MCF 10A (cell line): ENCODE results near the gene ZNF428. TPM values are rescaled to one million over a fixed set of nuclear protein-coding genes. Genes with fewer than 3 reads are reported as not detected.
A peak's percentile ranks its signal among the peaks of the same experiment; 100 is the strongest.

ENCODE experiments used
- BruUV-seq: library from RNA; stranded (reverse); fragments of 400-500 nt; replicated peaks from 2 replicates; lab custom pipeline; 2021; lab: Mats Ljungman, UMichigan
- CTCF ChIA-PET: fragments of 300-600 bp; sonication (Branson Sonifier 250); formaldehyde crosslinking; extraction: SDS; loops from one replicate; lab custom pipeline; 2021; ENCODE audit warnings: antibody characterized with exemption, inconsistent platforms; lab: Yijun Ruan, JAX
- POLR2A ChIA-PET: fragments of 300-600, 350-650 bp; sonication (Branson Sonifier 250); formaldehyde crosslinking; extraction: SDS; loops from one replicate; lab custom pipeline; 2020; ENCODE audit warnings: antibody characterized with exemption, inconsistent platforms; lab: Yijun Ruan, JAX
- DNase-seq: peaks from one replicate; pipeline ENCODE4 v3.0.0-alpha.2; 2018; ENCODE audit not compliant: unreplicated experiment
- H3K27ac Mint-ChIP-seq: one replicate; pipeline ENCODE4 v1.8.0; 2022; ENCODE audit warnings: mild to moderate bottlenecking, low read depth, mixed read lengths; ENCODE audit not compliant: unreplicated experiment
- H3K27me3 Mint-ChIP-seq: one replicate; pipeline ENCODE4 v1.8.0; 2022; ENCODE audit warnings: mixed read lengths; ENCODE audit not compliant: insufficient read depth, unreplicated experiment
- H3K36me3 Mint-ChIP-seq: one replicate; pipeline ENCODE4 v1.8.0; 2022; ENCODE audit warnings: mild to moderate bottlenecking, moderate library complexity, mixed read lengths; ENCODE audit not compliant: insufficient read depth, unreplicated experiment
- H3K4me1 Mint-ChIP-seq: one replicate; pipeline ENCODE4 v1.8.0; 2022; ENCODE audit warnings: mixed read lengths; ENCODE audit not compliant: insufficient read depth, unreplicated experiment
- H3K4me3 Mint-ChIP-seq: one replicate; pipeline ENCODE4 v1.8.0; 2022; ENCODE audit warnings: mild to moderate bottlenecking, moderate library complexity, mixed read lengths; ENCODE audit not compliant: unreplicated experiment
- H3K9me3 Mint-ChIP-seq: one replicate; pipeline ENCODE4 v1.8.0; 2022; ENCODE audit warnings: mixed read lengths; ENCODE audit not compliant: unreplicated experiment
- intact Hi-C: fragments of 100-400 bp; cut with micrococcal nuclease; formaldehyde crosslinking; loops from 2 replicates; pipeline ENCODE4 v1.14.1; 2022
- total RNA-seq: library from RNA; stranded (reverse); gene quantifications from 2 replicates; pipeline ENCODE4 v1.2.3, GENCODE V29; 2022
- TF ChIP-seq, protein P1 (sequence below): fragments of 200-600 bp; IDR thresholded peaks from one replicate; pipeline ENCODE4 v1.8.0; 2022; ENCODE audit warnings: antibody characterized with exemption, mild to moderate bottlenecking; ENCODE audit not compliant: unreplicated experiment

ZNF428 gene
- total RNA-seq, 1 experiment from 2014 or later, result 23.3 TPM

DNA sequence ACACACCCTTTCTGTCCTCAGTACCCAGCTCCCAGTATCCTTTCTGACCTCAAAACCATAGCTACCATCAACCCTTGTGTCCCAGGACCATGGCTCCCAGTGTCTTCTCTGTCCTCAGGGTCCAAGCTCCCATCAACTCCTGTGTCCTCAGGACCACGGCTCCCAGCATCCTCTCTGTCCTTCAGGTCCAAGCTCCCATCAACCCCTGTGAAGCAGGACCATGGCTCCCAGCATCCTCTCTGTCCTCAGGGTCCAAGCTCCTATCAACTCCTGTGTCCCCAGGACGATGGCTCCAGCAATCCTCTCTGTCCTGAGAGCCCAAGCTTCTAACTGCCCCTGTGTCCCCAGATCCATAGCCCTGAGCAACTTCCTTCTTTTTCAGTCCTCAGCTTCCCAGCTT lies 21.9 kb upstream of the ZNF428 start:
- intact Hi-C loops, result no loop called here
- TF ChIP-seq, protein P1, sequence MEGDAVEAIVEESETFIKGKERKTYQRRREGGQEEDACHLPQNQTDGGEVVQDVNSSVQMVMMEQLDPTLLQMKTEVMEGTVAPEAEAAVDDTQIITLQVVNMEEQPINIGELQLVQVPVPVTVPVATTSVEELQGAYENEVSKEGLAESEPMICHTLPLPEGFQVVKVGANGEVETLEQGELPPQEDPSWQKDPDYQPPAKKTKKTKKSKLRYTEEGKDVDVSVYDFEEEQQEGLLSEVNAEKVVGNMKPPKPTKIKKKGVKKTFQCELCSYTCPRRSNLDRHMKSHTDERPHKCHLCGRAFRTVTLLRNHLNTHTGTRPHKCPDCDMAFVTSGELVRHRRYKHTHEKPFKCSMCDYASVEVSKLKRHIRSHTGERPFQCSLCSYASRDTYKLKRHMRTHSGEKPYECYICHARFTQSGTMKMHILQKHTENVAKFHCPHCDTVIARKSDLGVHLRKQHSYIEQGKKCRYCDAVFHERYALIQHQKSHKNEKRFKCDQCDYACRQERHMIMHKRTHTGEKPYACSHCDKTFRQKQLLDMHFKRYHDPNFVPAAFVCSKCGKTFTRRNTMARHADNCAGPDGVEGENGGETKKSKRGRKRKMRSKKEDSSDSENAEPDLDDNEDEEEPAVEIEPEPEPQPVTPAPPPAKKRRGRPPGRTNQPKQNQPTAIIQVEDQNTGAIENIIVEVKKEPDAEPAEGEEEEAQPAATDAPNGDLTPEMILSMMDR, result no peak
- no peaks in the 10 kb centered on the region for H3K9me3 Mint-ChIP-seq
- peak overlapping the region; percentile 67 for H3K4me3 Mint-ChIP-seq
- peaks cover 16% of the 10 kb centered on the region for H3K4me1 Mint-ChIP-seq
- ChIA-PET CTCF (interaction anchor here (0.6 to 3.5 kb wide), 4 partner anchors 11 to 1077 kb away, joined by 3 to 16 read pairs (median 4); no protein-coding TSS in a partner anchor), POLR2A (interaction anchor here (0.6 to 0.8 kb wide), 3 partner anchors 22 to 113 kb away, joined by 3 to 4 read pairs (median 3); no protein-coding TSS in a partner anchor)
- BruUV-seq, result no TSS peak
- DNase-seq, result no peak
- no peaks in the 10 kb centered on the region for H3K36me3 Mint-ChIP-seq
- H3K27me3 Mint-ChIP-seq, result peaks cover 36% of the 10 kb centered on the region
- H3K27ac Mint-ChIP-seq, result peak overlapping the region; percentile 74

DNA sequence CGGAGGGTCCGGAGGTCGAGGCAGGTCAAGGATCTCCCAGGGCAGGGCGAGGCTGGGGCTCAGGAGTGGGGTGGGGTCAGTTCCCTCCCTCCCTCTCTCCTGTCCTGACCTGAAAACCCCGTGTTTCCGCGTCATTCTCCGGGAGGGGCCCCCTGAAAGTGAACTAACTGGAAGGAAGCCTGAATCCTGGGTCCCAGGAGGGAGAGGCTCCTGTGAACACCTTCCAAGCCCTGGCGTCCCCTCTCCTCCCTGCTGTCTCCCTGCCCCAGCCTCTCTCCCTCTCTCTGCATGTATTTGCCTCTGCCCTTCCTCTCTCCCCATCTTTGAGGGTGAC lies 21.0 kb upstream of the ZNF428 start:
- POLR2A ChIA-PET, result no interaction called here
- CTCF ChIA-PET, result interaction anchor here (3.5 kb wide), 1 partner anchor 12 kb away, joined by 16 read pairs; no protein-coding TSS in a partner anchor
- TF ChIP-seq, protein P1, result no peak
- peaks cover 36% of the 10 kb centered on the region for H3K27me3 Mint-ChIP-seq
- intact Hi-C loops, result no loop called here
- no peak overlapping the region for H3K27ac Mint-ChIP-seq
- no TSS peak for BruUV-seq
- peak overlapping the region; percentile 68 for H3K4me3 Mint-ChIP-seq
- no peaks in the 10 kb centered on the region for H3K36me3 Mint-ChIP-seq
- DNase-seq, result no peak
- H3K4me1 Mint-ChIP-seq, result peaks cover 18% of the 10 kb centered on the region
- H3K9me3 Mint-ChIP-seq, result no peaks in the 10 kb centered on the region

DNA sequence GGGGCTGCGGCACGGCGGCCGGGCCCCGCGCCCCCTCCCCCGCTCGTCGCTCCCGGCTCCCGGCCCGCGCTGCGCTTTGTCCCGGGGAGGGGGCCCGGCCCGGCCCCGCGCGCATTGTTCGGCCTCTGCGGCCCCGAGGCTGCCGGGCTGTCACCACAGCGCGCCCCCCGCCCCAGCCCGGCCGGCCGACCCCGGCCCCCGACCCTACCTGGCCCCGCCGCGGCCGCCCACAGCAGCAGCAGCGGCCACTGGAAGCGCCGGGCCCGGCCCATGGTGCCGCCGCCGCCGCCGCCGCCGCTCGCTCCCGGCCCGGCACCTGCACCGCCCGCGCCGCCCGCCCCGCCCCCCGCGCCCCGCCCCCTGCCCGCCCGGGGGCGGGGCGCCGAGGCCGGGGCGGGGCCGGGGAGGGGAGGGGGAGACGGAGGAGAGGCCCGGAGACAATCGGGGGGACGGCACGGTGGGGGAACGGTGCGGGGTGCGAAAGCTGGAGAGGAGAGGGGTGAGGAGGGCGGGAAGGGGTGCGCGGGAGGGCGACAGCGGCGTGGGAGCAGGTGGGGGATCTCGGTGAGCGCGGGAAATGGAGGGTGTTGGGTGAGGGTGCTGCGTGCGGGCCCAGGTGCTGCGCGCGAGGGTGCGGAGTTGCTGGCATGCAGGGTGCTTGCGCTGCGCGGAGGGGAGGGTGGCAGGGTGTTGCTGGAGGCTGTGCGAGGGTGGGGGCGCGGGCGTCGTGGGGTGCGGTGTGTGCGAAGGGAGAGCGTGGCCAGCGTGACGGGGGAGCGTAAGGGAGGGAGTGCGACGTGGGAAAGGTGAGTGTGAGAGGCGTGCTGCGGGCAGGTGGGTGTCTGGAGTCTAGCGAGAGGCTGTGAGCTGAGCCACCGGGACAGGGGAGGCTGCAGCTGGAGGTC lies 20.3 kb upstream of the ZNF428 start, which contains the start of gene CADM4:
CADM4 (minus strand) TSS at position 332 of the 905 bp plus-strand sequence; CDS start at position 272, 60 bp downstream.
- intact Hi-C loops, result no loop called here
- ChIA-PET POLR2A (no interaction called here), CTCF (interaction anchor here (0.6 kb wide), 1 partner anchor 8 kb away, joined by 3 read pairs; no protein-coding TSS in a partner anchor)
- peak within 1 kb of the TSS; percentile 84 for H3K4me3 Mint-ChIP-seq
- no peak for DNase-seq
- TF ChIP-seq, protein P1, result no peak
- H3K27me3 Mint-ChIP-seq, result peaks cover 36% of the 10 kb centered on the region
- H3K4me1 Mint-ChIP-seq, result peaks cover 21% of the 10 kb centered on the region
- no TSS peak for BruUV-seq
- no peaks in the 10 kb centered on the region for H3K9me3 Mint-ChIP-seq
- H3K36me3 Mint-ChIP-seq, result no peaks in the 10 kb centered on the region
- peak within 1 kb of the TSS; percentile 52 for H3K27ac Mint-ChIP-seq

DNA sequence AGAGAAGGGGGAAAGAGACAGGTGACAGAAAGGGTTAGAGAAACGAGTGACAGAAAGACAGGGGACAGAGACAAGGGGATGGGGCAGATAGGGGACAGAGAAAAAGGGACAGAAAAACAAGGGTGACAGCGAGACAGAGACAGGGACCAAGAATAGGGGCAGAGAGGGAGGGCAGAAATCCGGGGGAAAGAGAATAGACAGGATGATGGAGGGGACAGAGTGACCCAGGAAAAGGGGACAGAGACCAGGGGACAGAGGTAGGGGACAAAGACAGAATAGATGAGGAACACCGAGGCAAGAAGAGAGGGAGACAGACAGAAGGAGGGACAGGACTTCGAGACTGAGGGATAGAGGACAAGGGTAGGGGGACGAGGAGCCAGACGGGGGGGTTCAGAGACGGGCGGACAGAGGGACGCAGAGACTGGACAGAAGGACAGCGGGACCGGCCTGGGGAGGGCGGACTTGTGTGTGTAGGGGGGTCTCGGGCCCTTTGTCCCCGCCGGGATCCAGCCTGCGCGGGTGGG lies 19.6 kb upstream of the ZNF428 start:
- ChIA-PET POLR2A (no interaction called here), CTCF (interaction anchor here (0.6 kb wide), 1 partner anchor 9 kb away, joined by 3 read pairs; no protein-coding TSS in a partner anchor)
- Mint-ChIP-seq H3K27me3 (peaks cover 36% of the 10 kb centered on the region), H3K4me1 (peaks cover 21% of the 10 kb centered on the region), H3K27ac (peak overlapping the region; percentile 52), H3K9me3 (no peaks in the 10 kb centered on the region), H3K4me3 (peak overlapping the region; percentile 84), H3K36me3 (no peaks in the 10 kb centered on the region)
- TF ChIP-seq, protein P1, result no peak
- BruUV-seq, result no TSS peak
- DNase-seq, result no peak
- intact Hi-C loops, result no loop called here
